ENCODE measurements around the gene SORCS2. TPM values are rescaled to one million over a fixed set of nuclear protein-coding genes. Genes with fewer than 3 reads are reported as not detected.

The SORCS2 gene
- total RNA-seq, 2 experiments from 2014 or later = 0.03 TPM; not detected in 1

GRCh38 chr4:7692451-7693236 lies 500.3 kb downstream of the SORCS2 start:
- Histone ChIP-seq H3K4me3 (ENCODE audit: low read depth, low read length, poor library complexity, severe bottlenecking) (no peak overlapping the region), H4K20me1 (ENCODE audit: insufficient read depth, low read length) (no peaks in the 10 kb centered on the region), H3K4me2 (ENCODE audit: low read length) (no peak overlapping the region), H3K9me3 (ENCODE audit: low read length) (no peaks in the 10 kb centered on the region), H3K4me1 (ENCODE audit: insufficient read depth, low read length, poor library complexity, severe bottlenecking) (no peaks in the 10 kb centered on the region), H2AFZ (ENCODE audit: low read length) (no peak overlapping the region), H3K36me3 (ENCODE audit: insufficient read depth, low read length) (no peaks in the 10 kb centered on the region), H3K9me2 (ENCODE audit: insufficient read depth, low read length) (no peaks in the 10 kb centered on the region), H3K79me2 (ENCODE audit: insufficient read depth, low read depth, low read length) (no peaks in the 10 kb centered on the region), H3K27ac (ENCODE audit: low read depth, low read length, poor library complexity, severe bottlenecking) (no peak overlapping the region)
- TF ChIP-seq EZH2phosphoT487 (IDR thresholded peaks at IDR 0.05; ENCODE audit: borderline replicate concordance, low read depth, low read length) (no peak), CTCF (conservative IDR thresholded peaks at IDR 0.05; ENCODE audit: low read length) (no peak)
- ChIA-PET CTCF (ENCODE audit: unreplicated experiment) (no interaction called here), POLR2A (no interaction called here)
- DNase-seq (ENCODE audit: low spot score) = no peak
- no TSS peak for BruUV-seq (replicated peaks)
- intact Hi-C loops (cut with micrococcal nuclease; ENCODE audit: unreplicated experiment) = no loop called here

GRCh38 chr4:7693237-7693608 lies 500.9 kb downstream of the SORCS2 start:
- Histone ChIP-seq H3K36me3 (ENCODE audit: insufficient read depth, low read length) (no peaks in the 10 kb centered on the region), H3K4me3 (ENCODE audit: low read depth, low read length, poor library complexity, severe bottlenecking) (no peak overlapping the region), H3K9me3 (ENCODE audit: low read length) (no peaks in the 10 kb centered on the region), H4K20me1 (ENCODE audit: insufficient read depth, low read length) (no peaks in the 10 kb centered on the region), H3K79me2 (ENCODE audit: insufficient read depth, low read depth, low read length) (no peaks in the 10 kb centered on the region), H3K9me2 (ENCODE audit: insufficient read depth, low read length) (no peaks in the 10 kb centered on the region), H2AFZ (ENCODE audit: low read length) (no peak overlapping the region), H3K4me2 (ENCODE audit: low read length) (no peak overlapping the region), H3K27ac (ENCODE audit: low read depth, low read length, poor library complexity, severe bottlenecking) (no peak overlapping the region), H3K4me1 (ENCODE audit: insufficient read depth, low read length, poor library complexity, severe bottlenecking) (no peaks in the 10 kb centered on the region)
- TF ChIP-seq CTCF (conservative IDR thresholded peaks at IDR 0.05; ENCODE audit: low read length) = no peak
- TF ChIP-seq EZH2phosphoT487 (IDR thresholded peaks at IDR 0.05; ENCODE audit: borderline replicate concordance, low read depth, low read length) = no peak
- intact Hi-C loops (cut with micrococcal nuclease; ENCODE audit: unreplicated experiment) = no loop called here
- no TSS peak for BruUV-seq (replicated peaks)
- ChIA-PET POLR2A (no interaction called here), CTCF (ENCODE audit: unreplicated experiment) (no interaction called here)
- DNase-seq (ENCODE audit: low spot score) = no peak

GRCh38 chr4:7693711-7694110 lies 501.4 kb downstream of the SORCS2 start:
- Histone ChIP-seq H3K4me2 (ENCODE audit: low read length) (no peak overlapping the region), H3K27ac (ENCODE audit: low read depth, low read length, poor library complexity, severe bottlenecking) (no peak overlapping the region), H3K9me2 (ENCODE audit: insufficient read depth, low read length) (no peaks in the 10 kb centered on the region), H3K36me3 (ENCODE audit: insufficient read depth, low read length) (no peaks in the 10 kb centered on the region), H3K9me3 (ENCODE audit: low read length) (no peaks in the 10 kb centered on the region), H3K4me3 (ENCODE audit: low read depth, low read length, poor library complexity, severe bottlenecking) (no peak overlapping the region), H3K4me1 (ENCODE audit: insufficient read depth, low read length, poor library complexity, severe bottlenecking) (no peaks in the 10 kb centered on the region), H3K79me2 (ENCODE audit: insufficient read depth, low read depth, low read length) (no peaks in the 10 kb centered on the region), H2AFZ (ENCODE audit: low read length) (no peak overlapping the region), H4K20me1 (ENCODE audit: insufficient read depth, low read length) (no peaks in the 10 kb centered on the region)
- TF ChIP-seq CTCF (conservative IDR thresholded peaks at IDR 0.05; ENCODE audit: low read length) = no peak
- no peak for TF ChIP-seq EZH2phosphoT487 (IDR thresholded peaks at IDR 0.05; ENCODE audit: borderline replicate concordance, low read depth, low read length)
- BruUV-seq (replicated peaks) = no TSS peak
- DNase-seq (ENCODE audit: low spot score) = no peak
- ChIA-PET CTCF (ENCODE audit: unreplicated experiment) (no interaction called here), POLR2A (no interaction called here)
- intact Hi-C loops (cut with micrococcal nuclease; ENCODE audit: unreplicated experiment) = no loop called here

Measured in OCI-LY7 (cell line).